ENCODE data around the gene CD1E.

CD1E gene

GRCh38 chr1:158330391-158331105, 23.1 kb upstream of the CD1E start:
- Histone ChIP-seq H3K4me3 (ENCODE audit: low read length) (no peak overlapping the region), H4K20me1 (ENCODE audit: insufficient read depth, low read length) (no peaks in the 10 kb centered on the region), H3K4me2 (ENCODE audit: low read depth, low read length) (no peak overlapping the region), H3K27me3 (replicated peaks; ENCODE audit: insufficient read depth, low read length) (no peaks in the 10 kb centered on the region), H3K27ac (ENCODE audit: low read length) (no peak overlapping the region), H3K4me1 (ENCODE audit: low read length) (peaks cover 22% of the 10 kb centered on the region), H3F3A (ENCODE audit: insufficient read depth, low read length) (0 out of 2 replicates have a peak, but pooled peaks cover 9% of the 10 kb centered on the region), H2AFZ (ENCODE audit: low read length) (no peak overlapping the region), H3K9me3 (replicated peaks; ENCODE audit: insufficient read depth, low read length) (no peaks in the 10 kb centered on the region), H3K9me2 (replicated peaks; ENCODE audit: insufficient read depth, low read length) (no peaks in the 10 kb centered on the region), H3K9ac (ENCODE audit: low read length) (no peak overlapping the region), H3K36me3 (replicated peaks; ENCODE audit: insufficient read depth, low read length) (no peaks in the 10 kb centered on the region), H3K79me2 (ENCODE audit: low read length) (no peaks in the 10 kb centered on the region)
- TF ChIP-seq EZH2phosphoT487 (IDR thresholded peaks at IDR 0.05; ENCODE audit: low read length) (no peak), CTCF (IDR thresholded peaks at IDR 0.05; ENCODE audit: low read length) (no peak), EZH2 (optimal IDR thresholded peaks at IDR 0.05; ENCODE audit: low read depth, low read length) (no peak)
- DNase-seq = no peak

- no peaks in the 10 kb centered on the region for H3K9me3 ChIP-seq (replicated peaks; ENCODE audit: insufficient read depth, low read length)
- H3K36me3 ChIP-seq (replicated peaks; ENCODE audit: insufficient read depth, low read length) = no peaks in the 10 kb centered on the region
- no peak overlapping the region for H3K4me3 ChIP-seq (ENCODE audit: low read length)
- no peaks in the 10 kb centered on the region for H4K20me1 ChIP-seq (ENCODE audit: insufficient read depth, low read length)
- no peaks in the 10 kb centered on the region for H3K79me2 ChIP-seq (ENCODE audit: low read length)
- no peaks in the 10 kb centered on the region for H3K27me3 ChIP-seq (replicated peaks; ENCODE audit: insufficient read depth, low read length)
- TF ChIP-seq EZH2phosphoT487 (IDR thresholded peaks at IDR 0.05; ENCODE audit: low read length) (no peak), EZH2 (optimal IDR thresholded peaks at IDR 0.05; ENCODE audit: low read depth, low read length) (no peak), CTCF (IDR thresholded peaks at IDR 0.05; ENCODE audit: low read length) (no peak)
- H3K9me2 ChIP-seq (replicated peaks; ENCODE audit: insufficient read depth, low read length) = no peaks in the 10 kb centered on the region
- H3K4me2 ChIP-seq (ENCODE audit: low read depth, low read length) = no peak overlapping the region
- H3F3A ChIP-seq (ENCODE audit: insufficient read depth, low read length) = 0 out of 2 replicates have a peak, but pooled peaks cover 9% of the 10 kb centered on the region
- H2AFZ ChIP-seq (ENCODE audit: low read length) = no peak overlapping the region
- peaks cover 22% of the 10 kb centered on the region for H3K4me1 ChIP-seq (ENCODE audit: low read length)
- H3K27ac ChIP-seq (ENCODE audit: low read length) = no peak overlapping the region
- no peak overlapping the region for H3K9ac ChIP-seq (ENCODE audit: low read length)
- no peak for DNase-seq
Measured at GRCh38 chr1:158331106-158331425, 22.6 kb upstream of the CD1E start.

- Histone ChIP-seq H3F3A (ENCODE audit: insufficient read depth, low read length) (0 out of 2 replicates have a peak, but pooled peaks cover 9% of the 10 kb centered on the region), H3K9ac (ENCODE audit: low read length) (no peak within 1 kb of the TSS), H2AFZ (ENCODE audit: low read length) (no peak within 1 kb of the TSS), H3K9me2 (replicated peaks; ENCODE audit: insufficient read depth, low read length) (no peaks in the 10 kb centered on the region), H3K4me3 (ENCODE audit: low read length) (no peak within 1 kb of the TSS), H3K27me3 (replicated peaks; ENCODE audit: insufficient read depth, low read length) (no peaks in the 10 kb centered on the region), H3K79me2 (ENCODE audit: low read length) (no peaks in the 10 kb centered on the region), H3K9me3 (replicated peaks; ENCODE audit: insufficient read depth, low read length) (no peaks in the 10 kb centered on the region), H3K36me3 (replicated peaks; ENCODE audit: insufficient read depth, low read length) (no peaks in the 10 kb centered on the region), H3K27ac (ENCODE audit: low read length) (no peak within 1 kb of the TSS), H4K20me1 (ENCODE audit: insufficient read depth, low read length) (no peaks in the 10 kb centered on the region), H3K4me1 (ENCODE audit: low read length) (peaks cover 22% of the 10 kb centered on the region), H3K4me2 (ENCODE audit: low read depth, low read length) (no peak within 1 kb of the TSS)
- DNase-seq = no peak
- TF ChIP-seq EZH2phosphoT487 (IDR thresholded peaks at IDR 0.05; ENCODE audit: low read length) = no peak
- TF ChIP-seq EZH2 (optimal IDR thresholded peaks at IDR 0.05; ENCODE audit: low read depth, low read length) = no peak
- TF ChIP-seq CTCF (IDR thresholded peaks at IDR 0.05; ENCODE audit: low read length) = no peak
Measured at GRCh38 chr1:158331481-158332150, 22.1 kb upstream of the CD1E start, which contains the start of gene CD1B. TSS of gene CD1B (minus strand) at chr1:158331531. CDS start at chr1:158331423, 108 bp downstream.

Measured in MM.1S (cell line).